Stimulated activated CD8-positive, alpha-beta memory T cell treated with anti-CD3 and anti-CD28 coated beads, Interleukin-7, amount 100 ng/mL, for 24 hours (primary cell): ENCODE measurements around the gene GFPT2.

Experiments used
- DNase-seq: peaks from one replicate; pipeline ENCODE4 v3.0.0-alpha.2; 2020; ENCODE audit warnings: low read depth

GFPT2 gene

GRCh38 chr5:180332861-180333260 lies 20.3 kb downstream of the GFPT2 start:
- no peak for DNase-seq

DNA sequence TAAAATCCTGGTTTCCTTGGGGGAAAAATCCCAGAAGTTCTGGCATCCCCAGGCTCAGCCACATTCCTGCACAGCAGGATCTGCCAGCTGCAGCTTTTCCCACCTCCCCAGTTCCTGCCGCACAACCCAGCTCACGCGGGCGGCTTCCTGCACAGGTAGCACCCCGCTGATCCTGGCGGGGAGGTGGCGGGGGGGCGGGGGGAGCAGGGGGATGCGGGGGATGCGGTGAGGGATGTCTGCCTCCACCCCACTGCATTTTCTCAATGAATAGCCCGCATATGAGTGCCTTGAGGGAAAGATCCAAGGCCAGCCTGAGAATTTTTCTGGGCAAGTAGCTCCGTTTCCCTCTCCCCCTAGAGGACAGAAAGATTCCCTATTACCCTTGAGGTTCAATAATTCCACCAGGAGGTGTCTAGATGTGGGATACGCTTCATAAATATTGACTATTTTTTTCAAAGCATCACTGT lies 21.1 kb downstream of the GFPT2 start:
- DNase-seq, result no peak

DNA sequence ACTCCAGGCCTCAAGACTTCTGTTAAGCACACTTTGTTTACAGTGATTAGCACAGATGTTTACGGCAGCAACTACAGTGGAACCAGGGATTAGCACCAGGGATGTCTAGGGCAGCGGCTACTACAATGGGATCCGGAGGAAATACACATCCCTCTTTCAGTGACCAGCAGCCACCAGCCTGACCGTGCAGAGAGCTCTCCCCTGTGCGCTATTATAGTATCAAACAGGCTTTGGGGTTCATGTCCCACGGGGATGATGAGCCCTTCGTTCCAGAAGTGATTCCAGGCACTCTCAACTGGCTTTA lies 21.5 kb downstream of the GFPT2 start:
- no peak for DNase-seq

GRCh38 chr5:180330810-180331646 lies 22.1 kb downstream of the GFPT2 start:
- no peak for DNase-seq

GRCh38 chr5:180330270-180330648 lies 22.9 kb downstream of the GFPT2 start:
- no peak for DNase-seq

GRCh38 chr5:180329606-180330269 lies 23.4 kb downstream of the GFPT2 start:
- DNase-seq, result no peak

- DNase-seq, result no peak
These were observed 24.0 kb downstream of the GFPT2 start for GRCh38 chr5:180329138-180329435.

GRCh38 chr5:180328296-180329137 lies 24.6 kb downstream of the GFPT2 start:
- peak; percentile 73 for DNase-seq

- no peak for DNase-seq
These were observed 26.1 kb downstream of the GFPT2 start for GRCh38 chr5:180326989-180327565.

GRCh38 chr5:180324601-180324950 lies 28.6 kb downstream of the GFPT2 start:
- DNase-seq, result no peak

DNA sequence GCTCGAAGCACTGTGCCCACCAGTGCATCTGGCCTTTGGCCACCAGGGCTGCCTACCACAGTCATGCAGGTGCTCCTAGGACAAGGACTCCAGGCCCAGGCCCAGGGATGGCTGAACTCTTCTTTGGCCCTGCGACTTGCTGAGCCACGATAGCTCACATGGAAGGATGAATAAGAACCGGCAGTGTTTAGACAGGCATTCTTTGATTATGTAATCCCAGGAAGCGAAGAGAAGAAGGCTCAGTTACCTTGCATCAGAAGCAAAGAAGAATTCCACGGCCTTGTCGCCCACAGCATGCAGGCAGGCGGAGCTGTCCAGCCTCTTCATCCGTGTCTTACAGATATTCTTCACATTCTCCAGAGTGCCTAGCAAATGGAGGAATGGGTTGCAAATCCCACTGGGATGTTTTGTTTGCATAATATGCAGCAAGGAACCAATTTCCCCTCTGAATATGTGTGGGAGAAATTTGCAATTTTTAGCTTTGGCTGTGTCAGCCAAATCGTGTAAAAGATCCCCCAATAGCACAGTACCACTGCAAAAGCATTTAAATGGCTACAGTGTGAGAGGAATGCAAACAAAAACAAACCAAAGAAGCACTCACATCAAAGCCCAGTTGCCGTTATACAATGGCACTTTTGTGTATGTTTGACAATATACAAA lies 29.1 kb downstream of the GFPT2 start:
- no peak for DNase-seq

GRCh38 chr5:180323160-180323559 lies 30.0 kb downstream of the GFPT2 start:
- no peak for DNase-seq

GRCh38 chr5:180318456-180319089 lies 34.6 kb downstream of the GFPT2 start:
- no peak for DNase-seq

DNA sequence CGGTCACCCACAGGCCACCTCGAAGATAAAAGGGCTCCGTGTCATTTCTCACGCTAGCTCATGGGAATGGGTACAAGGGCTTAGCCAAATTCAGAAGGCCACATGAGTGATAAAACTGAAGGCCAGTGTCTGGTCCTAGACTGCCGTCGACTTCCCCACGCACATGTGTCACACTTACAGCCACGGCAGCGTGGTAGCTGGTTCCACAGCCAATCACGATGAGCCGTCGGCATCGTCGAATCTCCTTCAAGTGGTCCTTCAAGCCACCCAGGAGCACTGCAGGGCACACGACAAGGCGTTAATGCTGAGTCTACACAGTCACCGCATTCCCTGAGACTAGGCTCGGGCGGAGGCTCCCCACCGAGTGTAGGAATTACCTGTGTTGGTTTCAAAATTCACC lies 36.5 kb downstream of the GFPT2 start:
- no peak for DNase-seq

GRCh38 chr5:180315762-180316212 lies 37.3 kb downstream of the GFPT2 start:
- DNase-seq, result peak; percentile 56

DNA sequence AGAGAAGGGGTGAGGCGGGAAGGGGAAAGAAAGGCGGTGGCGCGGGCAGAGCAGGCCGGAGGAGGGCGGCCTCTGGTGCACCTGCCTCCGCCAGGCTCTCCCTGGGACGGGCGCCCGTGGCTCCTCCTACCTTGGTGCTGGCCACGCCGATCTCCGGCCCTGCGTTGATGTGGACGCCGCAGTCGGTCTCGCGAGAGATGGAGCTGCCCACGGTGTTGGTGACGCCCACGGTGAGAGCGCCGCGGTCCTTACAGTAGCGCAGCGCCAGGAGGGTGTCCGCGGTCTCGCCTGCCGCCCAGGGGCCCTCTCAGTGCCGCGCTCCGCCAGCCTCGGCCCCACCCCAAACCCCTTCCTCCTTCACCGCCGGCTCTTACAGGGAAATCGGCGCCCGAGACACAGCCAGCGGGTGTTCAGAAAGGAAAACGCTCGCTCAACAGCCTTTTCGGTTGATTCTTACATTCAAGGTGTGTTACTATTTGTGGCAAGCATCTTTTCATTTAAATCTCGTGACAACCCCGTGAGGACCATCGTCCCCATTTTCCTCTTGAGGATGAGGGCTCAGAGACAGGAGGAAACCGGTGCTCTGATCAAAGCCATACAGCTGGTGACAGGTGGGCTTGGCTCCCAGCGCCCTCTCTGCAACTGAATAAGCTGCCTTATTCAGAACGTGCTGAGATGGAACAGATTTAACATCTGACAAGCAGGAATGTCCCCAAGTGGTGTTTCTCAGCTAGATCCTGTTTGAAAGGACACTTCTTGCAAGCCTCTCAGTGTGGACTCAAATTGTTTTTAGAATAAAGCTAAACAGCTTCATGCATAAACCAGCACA lies 39.2 kb downstream of the GFPT2 start:
- peak; percentile 35 for DNase-seq

- no peak for DNase-seq
These were observed 41.9 kb downstream of the GFPT2 start for GRCh38 chr5:180311216-180311615.

DNA sequence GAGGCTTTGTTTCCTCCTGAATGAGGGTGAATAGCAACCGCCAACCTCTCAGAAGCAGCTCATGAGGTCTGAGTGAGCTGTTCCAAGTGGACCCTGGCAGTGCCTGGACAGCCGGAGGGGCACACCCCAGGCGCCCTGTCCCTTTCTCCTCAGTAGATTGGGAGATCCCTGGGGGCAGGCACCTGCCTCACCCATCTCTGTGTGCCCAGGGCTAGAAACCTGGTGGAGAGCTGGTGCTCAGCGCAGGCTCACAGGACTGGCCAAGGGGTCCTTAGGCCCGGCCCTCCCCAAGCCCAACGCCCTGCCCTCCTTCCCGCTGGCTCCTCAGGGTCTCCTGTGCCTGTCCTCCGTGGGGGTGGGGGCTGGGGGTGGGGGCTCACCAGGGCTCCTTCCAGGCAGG lies 46.3 kb downstream of the GFPT2 start:
- no peak for DNase-seq

GRCh38 chr5:180305481-180305880 lies 47.7 kb downstream of the GFPT2 start:
- no peak for DNase-seq
